GM10266 (cell line): ENCODE results near the gene HELQ.
"Not testable (repeated sequence)": the region's sequence is repeated elsewhere in the genome, so short reads cannot be mapped to it uniquely, and the experiment has no call there.

Experiments used
- DNase-seq: peaks from one replicate; pipeline ENCODE4 v3.0.0; 2012; ENCODE audit errors: extremely low spot score
- TF ChIP-seq, protein P1 (sequence below): IDR thresholded peaks from 2 replicates; pipeline ENCODE4 v1.5.1; 2012; ENCODE audit warnings: mild to moderate bottlenecking, low read depth; ENCODE audit not compliant: control insufficient read depth, insufficient read depth; ENCODE audit errors: missing control alignments

The HELQ gene, protein sequence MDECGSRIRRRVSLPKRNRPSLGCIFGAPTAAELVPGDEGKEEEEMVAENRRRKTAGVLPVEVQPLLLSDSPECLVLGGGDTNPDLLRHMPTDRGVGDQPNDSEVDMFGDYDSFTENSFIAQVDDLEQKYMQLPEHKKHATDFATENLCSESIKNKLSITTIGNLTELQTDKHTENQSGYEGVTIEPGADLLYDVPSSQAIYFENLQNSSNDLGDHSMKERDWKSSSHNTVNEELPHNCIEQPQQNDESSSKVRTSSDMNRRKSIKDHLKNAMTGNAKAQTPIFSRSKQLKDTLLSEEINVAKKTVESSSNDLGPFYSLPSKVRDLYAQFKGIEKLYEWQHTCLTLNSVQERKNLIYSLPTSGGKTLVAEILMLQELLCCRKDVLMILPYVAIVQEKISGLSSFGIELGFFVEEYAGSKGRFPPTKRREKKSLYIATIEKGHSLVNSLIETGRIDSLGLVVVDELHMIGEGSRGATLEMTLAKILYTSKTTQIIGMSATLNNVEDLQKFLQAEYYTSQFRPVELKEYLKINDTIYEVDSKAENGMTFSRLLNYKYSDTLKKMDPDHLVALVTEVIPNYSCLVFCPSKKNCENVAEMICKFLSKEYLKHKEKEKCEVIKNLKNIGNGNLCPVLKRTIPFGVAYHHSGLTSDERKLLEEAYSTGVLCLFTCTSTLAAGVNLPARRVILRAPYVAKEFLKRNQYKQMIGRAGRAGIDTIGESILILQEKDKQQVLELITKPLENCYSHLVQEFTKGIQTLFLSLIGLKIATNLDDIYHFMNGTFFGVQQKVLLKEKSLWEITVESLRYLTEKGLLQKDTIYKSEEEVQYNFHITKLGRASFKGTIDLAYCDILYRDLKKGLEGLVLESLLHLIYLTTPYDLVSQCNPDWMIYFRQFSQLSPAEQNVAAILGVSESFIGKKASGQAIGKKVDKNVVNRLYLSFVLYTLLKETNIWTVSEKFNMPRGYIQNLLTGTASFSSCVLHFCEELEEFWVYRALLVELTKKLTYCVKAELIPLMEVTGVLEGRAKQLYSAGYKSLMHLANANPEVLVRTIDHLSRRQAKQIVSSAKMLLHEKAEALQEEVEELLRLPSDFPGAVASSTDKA

DNA sequence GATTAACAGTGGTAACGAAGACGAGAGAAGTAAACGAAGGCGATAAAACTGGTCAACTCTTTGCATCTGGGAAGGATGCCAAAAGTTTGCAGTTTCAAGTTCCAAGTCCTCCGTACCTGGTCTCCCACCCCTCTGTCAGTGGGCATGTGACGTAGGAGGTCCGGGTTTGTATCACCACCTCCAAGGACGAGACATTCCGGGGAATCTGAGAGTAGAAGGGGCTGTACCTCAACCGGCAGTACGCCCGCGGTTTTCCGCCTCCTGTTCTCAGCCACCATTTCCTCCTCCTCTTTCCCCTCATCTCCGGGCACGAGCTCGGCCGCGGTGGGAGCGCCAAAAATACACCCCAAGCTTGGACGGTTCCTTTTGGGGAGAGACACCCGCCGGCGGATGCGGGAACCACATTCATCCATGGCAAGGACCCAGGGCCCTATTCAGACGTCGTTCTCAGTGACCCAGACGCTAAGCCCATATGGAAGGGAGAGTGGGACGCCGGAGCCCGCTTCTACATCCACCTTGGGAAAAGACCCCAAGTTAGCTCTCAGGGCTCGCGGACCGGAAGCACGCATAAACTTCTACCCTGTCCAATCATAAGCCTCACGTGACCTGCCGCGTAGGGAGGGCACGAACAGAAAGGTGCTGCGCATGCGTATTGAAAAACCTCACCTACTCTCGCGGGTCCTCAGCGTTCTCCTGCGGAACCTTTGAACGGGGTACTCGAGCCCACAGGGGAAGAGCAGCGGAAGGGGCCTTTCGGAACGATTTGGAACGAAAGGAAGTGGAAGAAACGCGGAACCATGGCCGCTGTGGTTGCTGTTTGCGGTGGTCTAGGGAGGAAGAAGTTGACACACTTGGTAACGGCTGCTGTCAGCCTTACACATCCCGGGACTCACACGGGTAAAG, at the start of gene HELQ, which contains the start of gene MRPS18C:
HELQ (minus strand) TSS at position 543 of the 903 bp plus-strand sequence; CDS start at position 413, 130 bp downstream.
MRPS18C (plus strand) TSS at position 778 of the 903 bp plus-strand sequence; CDS start at position 798, 20 bp downstream.
- TF ChIP-seq, protein P1, sequence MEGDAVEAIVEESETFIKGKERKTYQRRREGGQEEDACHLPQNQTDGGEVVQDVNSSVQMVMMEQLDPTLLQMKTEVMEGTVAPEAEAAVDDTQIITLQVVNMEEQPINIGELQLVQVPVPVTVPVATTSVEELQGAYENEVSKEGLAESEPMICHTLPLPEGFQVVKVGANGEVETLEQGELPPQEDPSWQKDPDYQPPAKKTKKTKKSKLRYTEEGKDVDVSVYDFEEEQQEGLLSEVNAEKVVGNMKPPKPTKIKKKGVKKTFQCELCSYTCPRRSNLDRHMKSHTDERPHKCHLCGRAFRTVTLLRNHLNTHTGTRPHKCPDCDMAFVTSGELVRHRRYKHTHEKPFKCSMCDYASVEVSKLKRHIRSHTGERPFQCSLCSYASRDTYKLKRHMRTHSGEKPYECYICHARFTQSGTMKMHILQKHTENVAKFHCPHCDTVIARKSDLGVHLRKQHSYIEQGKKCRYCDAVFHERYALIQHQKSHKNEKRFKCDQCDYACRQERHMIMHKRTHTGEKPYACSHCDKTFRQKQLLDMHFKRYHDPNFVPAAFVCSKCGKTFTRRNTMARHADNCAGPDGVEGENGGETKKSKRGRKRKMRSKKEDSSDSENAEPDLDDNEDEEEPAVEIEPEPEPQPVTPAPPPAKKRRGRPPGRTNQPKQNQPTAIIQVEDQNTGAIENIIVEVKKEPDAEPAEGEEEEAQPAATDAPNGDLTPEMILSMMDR, result peak; percentile 19
- DNase-seq, result peak; percentile 89

DNA sequence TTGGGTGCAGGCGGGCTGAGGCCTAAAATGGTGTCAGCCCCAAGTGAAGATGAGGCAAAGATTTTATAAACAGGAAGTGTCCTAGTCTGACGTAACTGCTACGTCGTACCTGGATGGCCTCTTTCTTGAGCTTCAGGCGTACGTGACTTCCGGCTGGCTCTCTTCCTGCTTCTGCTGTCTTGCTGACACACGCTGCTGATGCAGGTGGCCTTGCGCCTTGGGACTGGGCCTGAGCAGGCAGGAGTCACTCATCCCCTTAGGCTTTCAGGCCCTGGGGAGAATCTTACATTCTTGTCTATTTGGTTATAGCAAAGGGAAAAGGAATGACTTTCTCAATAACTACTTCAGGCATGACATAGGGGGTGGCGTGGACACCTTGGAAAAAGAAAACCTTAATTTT, 49.4 kb upstream of the HELQ start:
- DNase-seq, result no peak
- TF ChIP-seq, protein P1, result no peak

DNA sequence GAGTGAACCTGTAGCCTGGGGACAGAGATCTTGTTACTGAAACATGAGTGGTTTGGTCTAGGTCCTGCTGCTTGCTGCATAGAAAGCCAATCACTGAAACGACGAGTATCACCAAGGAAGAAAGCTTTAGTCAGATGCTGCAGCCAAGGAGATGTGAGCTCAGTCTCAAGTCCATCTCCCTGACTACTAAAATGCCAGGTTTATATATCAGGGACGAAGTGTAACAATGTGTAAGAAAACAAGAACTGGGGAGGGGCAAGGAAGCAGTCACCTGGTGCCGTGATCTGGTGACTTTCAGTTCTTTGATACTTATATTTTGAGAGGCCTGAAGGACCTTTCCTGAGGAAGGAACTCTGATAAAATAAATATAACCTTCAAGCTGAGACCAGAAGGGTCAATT, 48.9 kb upstream of the HELQ start:
- TF ChIP-seq, protein P1, result no peak

DNA sequence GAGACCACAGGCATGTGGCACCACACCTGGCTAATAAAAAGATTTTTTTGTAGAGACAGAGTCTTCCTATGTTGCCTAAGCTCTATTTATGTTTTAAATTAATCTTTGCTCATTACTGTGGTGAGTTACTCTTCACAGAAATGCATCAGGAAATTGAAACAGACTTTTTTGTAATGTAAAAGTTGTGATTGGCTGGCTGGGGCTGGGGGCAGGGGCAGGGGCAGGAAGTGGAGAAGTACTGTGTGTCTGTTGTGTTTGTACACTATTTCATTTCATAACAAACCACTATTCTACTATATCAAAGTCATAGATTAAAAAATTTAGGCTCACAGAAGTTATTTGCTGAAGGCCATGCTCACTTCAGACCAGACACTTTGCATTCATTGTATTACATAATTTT, 48.4 kb upstream of the HELQ start:
- TF ChIP-seq, protein P1, result no peak
- DNase-seq, result no peak

More for the DNA sequence above, 48.9 kb upstream of the HELQ start:
- DNase-seq, result no peak

DNA sequence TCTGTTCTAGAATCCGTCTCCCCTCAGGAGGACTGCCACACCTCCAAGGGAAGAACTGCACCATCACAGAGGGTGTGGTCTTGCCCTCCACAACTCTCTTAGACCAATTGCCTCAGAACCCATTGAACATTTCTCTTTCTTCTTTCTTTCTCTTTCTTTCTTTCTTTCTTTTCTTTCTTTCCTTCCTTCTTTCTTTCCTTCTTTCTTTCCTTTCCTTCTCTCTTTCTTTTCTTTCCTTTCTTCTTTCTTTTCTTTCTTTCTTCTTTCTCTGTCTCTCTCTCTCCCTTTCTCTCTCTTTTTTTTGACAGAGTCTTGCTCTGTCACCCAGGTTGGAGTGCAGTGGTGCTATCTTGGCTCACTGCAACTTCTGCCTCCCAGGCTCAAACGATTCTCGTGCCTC, 46.0 kb upstream of the HELQ start:
- not testable (repeated sequence) for DNase-seq

DNA sequence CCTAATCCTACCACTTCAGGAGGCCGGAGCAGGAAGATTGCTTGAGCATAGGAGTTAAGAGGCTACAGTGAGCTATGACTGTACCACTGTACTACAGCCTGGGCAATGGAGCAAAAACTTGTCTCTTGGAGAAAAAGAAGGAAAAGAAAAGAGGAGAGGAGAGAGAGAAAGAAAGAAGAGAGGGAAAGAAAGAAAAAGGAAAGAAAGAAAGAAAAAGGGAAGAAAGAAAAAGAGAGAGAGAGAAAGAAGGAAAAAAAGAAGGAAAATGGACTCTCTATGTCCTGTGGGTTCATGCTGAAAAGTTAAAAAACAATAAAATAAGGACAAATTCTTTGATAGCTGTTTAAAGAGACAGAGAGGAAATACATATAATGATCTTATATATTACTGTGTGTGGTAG, 42.6 kb upstream of the HELQ start:
- TF ChIP-seq, protein P1, result no peak

DNA sequence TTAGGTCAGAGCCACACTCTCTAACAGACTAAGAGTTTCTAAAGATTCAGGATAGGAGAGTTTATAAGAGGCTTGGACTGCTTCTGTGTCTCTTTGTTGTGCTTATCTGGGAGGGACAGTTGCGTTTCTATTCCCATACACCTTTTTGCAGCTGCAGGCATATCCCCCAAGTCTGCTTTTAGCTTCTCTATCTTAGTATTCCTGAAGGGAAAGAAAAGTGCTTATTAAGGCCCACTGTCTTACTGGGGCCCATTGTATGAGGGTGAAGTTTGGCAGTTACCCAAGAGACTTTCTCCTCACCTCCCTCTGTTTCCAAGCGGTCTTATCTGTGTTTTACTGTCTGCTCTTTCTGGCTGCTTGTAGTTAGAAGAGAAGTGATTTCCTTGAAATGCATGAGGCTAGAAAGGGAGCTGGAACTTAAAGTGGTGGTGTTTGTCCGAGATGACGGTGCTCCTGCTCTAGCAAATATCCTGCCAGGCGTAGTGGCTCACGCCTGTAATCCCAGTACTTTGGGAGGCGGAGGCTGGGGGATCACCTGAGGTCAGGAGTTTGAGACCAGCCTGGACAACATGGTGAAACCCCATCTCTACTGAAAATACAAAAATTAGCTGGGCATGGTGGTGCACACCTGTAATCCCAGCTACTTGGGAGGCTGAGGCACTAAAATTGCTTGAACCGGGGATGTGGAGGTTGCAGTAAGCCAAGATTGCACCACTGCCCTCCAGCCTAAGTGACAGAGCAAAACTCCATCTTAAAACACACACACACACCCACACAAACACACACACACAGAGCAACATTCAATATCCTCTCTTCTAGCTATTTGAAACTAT, 40.7 kb upstream of the HELQ start:
- DNase-seq, result not testable (repeated sequence)

More for the DNA sequence above, 42.6 kb upstream of the HELQ start:
- DNase-seq, result no peak
